CD4-positive, alpha-beta T cell treated with Interleukin-10 for 1 hour (primary cell): ENCODE data around the gene TREM1.
"Not testable (repeated sequence)": the region's sequence is repeated elsewhere in the genome, so short reads cannot be mapped to it uniquely, and the experiment has no call there.

Experiments used
- DNase-seq: peaks from one replicate; pipeline ENCODE4 v3.0.0-alpha.2; 2020

TREM1 gene

DNA sequence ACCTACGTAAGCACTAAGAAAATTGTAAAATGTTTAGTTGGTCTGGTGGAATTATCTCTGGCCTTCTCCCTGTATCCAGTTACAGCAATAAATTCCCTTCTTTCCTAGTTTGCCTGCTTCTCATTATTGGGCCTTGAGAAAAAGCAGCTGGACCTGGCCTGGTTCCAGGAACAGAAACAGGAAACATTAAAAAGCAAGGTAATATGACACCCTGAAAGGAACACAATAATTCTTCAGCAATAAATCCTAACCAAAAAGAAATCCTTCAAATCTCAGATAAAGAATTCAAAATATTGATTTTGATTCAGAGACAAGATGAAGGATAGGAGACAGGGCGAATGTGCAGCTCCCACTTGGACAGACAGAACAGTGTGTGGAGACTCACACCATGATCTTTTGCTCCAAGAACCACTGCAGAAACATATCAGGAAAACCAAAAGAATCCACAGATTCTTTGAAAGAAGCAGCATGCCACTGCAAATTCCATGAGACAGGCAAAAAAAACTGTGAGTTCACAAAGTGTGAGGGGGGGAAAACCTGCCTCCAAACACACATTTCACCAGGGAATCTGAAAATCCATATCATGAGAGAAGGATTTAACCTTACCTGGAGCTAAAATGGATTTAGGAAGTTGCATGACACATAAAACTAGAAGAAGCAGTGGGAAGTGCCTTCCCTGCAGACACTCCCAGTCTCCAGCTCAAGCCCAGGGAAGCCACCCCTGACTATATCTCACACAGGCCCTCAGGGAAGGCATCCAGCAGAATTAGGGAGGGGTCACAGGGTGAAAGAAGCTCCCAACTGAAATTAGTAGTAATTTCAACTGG, 28.9 kb downstream of the TREM1 start:
- no peak for DNase-seq

GRCh38 chr6:41256383-41256782, 30.1 kb downstream of the TREM1 start:
- DNase-seq: no peak

GRCh38 chr6:41255638-41256246, 30.7 kb downstream of the TREM1 start:
- no peak for DNase-seq

GRCh38 chr6:41255110-41255509, 31.4 kb downstream of the TREM1 start:
- DNase-seq: no peak

DNA sequence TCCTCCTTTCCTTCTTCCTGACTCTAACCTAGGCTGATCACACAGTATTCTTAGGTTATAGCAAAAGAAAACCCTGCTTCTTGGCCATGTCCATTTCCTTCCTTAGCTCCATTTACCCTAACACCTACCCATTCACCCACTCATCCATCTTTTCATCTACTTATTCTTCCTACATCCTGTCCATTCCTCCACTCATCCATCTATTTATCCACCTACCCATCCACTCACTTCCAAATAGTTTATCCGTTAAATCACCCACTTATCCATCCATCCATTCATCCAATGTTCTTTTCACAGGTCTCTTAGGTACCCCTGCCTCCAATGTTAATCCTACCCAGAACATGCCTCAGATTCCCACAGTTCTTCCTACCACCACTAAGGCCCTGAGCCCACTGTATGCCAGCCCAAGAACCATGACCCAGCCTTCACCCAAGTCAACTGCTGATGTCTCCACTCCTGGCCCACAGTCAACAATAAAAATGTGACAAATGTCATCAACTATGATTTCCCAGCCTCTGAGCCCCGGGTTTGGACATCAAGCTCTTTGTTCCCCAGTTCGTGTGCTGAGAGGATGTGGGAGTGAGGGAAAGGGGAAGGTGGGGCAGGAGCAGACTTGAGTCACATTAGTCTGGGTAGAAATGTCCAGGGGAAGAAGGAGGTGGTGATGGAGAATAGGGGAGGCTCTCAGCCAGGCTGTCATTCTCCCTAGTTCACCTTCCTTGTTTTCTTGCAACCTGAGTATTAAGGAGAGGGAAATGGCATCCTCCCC, 33.9 kb downstream of the TREM1 start:
- no peak for DNase-seq

- no peak for DNase-seq
Measured at GRCh38 chr6:41247882-41248705, 38.4 kb downstream of the TREM1 start.

DNA sequence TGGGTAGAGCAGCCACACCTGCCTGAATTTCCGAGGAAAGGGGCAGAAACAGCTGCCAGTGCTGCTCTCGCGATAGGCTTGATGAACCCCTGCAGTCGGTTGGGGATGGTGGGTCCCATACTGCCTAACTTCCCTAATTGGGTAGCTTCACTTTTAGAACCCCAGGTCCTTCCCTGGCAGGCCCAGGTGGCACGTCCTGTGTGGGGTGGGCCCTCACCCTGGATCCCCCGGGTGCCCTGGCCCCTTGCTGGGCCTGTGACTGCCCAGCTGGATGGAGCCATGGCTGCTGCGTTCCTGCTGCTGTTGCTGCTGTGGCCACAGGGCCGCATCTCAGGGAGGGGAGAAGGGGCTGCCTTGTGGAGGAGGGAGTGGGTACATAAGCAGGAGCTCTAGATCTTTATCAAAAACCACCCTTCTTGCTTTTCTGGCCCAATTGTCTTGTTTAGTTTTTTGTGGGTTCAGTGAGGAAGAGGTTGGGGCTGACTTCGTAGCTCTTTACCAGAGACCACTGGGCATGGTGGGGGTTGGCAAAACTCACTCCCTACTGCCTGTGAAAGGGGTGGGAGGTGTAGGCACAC, 39.1 kb downstream of the TREM1 start:
- no peak for DNase-seq

DNA sequence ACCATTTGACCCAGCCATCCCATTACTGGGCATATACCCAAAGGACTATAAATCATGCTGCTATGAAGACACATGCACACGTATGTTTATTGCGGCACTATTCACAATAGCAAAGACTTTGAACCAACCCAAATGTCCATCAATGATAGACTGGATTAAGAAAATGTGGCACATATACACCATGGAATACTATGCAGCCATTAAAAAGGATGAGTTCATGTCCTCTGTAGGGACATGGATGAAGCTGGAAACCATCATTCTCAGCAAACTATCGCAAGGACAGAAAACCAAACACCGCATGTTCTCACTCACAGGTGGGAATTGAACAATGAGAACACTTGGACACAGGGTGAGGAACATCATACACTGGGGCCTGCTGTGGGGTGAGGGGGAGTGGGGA, 40.0 kb downstream of the TREM1 start:
- DNase-seq: not testable (repeated sequence)

GRCh38 chr6:41239467-41240159, 46.9 kb downstream of the TREM1 start:
- DNase-seq: no peak

DNA sequence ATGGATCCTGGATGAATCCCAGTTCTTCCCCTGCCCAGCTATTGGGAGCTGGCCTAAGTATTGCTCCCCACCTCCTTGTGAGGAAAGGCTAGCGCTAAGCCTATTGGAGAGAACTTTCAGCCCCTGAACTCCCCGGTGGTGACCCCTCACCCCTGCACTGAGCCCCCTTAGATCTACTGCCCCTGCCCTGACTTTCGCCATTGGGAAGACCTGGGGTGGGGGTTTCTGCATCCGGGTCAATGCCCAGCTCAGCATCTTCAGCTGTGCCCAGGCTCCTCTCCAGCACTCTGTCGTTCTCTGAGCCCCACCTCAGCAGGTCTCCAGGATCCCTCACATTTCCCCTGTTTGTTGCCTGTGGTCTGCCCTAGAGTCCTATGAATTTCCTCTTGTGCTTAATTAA, 49.4 kb downstream of the TREM1 start:
- DNase-seq: no peak

DNA sequence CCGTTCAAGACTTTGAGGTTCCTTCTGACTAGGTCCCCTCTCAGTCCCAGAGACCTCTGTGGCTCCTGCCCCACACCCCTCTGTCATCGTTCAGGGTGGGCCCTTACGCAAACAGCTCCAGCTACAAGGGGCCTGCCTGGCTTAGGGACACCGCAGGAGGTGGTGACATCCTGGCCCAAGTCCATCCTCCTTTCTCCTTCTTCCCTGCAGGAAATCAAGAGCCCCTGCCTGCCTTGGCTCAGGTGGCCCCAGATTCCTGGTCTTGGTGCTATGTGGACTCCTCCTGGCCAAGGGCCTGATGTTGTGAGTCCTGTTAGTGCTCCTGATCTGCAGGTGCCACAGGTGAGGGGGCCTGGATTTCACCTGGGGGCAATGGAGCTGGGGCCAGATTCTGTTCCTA, 50.2 kb downstream of the TREM1 start:
- DNase-seq: no peak

DNA sequence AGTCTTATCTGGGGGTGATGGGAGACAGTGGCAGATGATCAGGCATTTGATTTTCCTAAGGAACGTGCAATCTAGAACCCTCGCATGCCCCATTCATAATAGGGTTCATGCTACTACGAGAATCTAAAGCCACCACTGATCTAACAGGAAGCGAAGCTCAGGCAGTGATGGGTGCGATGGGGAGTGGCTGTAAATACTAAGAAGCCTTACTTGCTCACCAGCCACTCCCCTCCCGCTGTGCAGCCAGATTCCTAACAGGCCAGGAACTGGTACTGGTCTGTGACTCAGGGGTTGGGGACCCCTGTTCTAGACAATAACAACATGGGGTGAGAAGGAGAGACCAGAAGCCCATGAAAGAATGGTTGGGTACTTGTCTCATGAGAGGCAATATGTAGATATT, 53.8 kb downstream of the TREM1 start:
- no peak for DNase-seq

- DNase-seq: no peak
Measured at GRCh38 chr6:41231246-41231645, 55.2 kb downstream of the TREM1 start.

- DNase-seq: no peak
Measured at GRCh38 chr6:41229721-41230120, 56.8 kb downstream of the TREM1 start.

DNA sequence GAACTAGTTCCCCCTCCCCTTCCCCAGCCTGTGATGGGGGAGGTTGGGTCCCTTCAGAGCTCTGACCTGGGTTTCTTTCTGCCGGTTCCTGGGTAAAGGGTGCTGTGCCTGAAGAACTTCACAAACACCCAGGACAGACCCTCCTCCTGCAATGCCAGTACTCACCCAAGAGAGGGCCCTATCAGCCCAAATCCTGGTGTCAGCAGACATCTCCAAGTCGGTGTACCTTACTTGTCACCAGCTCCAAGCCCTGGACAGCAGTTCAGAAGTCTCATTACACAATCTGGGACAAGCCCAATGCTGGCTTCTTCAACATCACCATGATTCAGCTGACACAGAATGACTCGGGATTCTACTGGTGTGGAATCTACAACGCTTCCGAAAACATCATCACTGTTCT, 57.9 kb downstream of the TREM1 start:
- no peak for DNase-seq

DNA sequence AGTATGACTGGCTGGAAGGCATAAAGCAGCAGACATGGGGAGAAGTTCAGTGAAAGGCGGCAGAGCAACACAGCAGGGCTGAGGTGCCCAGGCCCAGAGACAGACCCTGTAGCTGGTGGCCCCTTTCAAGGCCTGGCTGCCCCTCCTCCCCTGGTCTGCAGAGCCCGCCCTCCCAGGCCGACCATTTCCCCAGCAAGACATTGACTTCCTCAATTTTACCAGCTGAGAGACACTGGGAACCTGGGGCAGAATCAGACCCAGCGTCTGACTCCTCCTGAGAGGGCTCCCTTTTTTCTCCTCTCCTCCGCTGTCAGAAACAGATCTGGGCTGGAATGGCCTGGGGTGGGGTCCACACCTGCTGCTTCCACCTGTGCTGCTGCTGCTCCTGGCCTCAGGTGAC, 58.4 kb downstream of the TREM1 start, which contains the start of gene TREML4:
TSS of gene TREML4 (plus strand) at position 254 of the 400 bp plus-strand sequence. CDS start at position 333, 79 bp downstream.
- DNase-seq: no peak

DNA sequence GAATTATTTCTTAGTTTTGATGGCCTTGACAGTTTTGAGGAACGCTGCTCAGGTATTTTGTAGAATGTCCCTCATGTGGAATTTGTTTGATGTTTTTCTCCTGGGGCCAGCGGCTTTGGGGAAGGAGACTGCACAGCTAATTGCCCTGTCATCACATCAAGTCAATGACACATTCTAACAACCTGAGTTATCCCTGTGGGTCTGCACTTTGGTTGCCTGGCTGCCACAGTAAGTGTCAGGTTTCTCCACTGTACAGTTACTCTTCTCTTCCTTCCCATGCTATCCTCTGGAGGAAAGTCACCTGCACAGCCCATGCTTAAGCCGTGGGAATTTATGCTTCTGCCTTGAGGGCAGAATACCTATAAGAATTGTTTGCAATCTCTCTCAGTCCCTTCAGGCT, 59.7 kb downstream of the TREM1 start:
- no peak for DNase-seq

DNA sequence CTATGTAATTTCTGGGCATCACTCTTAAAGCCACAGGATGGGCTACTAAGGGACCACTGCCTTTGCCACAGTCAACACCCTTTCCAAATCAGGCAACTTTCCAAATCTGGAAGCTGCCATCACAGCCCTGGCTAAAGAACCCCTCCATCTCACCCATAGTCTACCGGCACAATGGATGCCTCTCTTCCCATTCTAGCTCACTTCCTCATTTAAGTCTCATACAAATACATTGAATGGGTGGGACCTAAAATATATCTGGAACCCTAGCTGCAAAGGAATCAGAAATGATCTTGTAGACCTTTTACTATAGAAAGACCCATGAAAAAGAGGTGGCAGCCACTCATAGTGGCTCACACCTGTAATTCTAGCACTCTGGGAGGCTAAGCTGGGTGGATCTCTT, 61.7 kb downstream of the TREM1 start:
- DNase-seq: no peak
